ENCODE results near the gene TSSC4.

TSSC4 gene

DNA sequence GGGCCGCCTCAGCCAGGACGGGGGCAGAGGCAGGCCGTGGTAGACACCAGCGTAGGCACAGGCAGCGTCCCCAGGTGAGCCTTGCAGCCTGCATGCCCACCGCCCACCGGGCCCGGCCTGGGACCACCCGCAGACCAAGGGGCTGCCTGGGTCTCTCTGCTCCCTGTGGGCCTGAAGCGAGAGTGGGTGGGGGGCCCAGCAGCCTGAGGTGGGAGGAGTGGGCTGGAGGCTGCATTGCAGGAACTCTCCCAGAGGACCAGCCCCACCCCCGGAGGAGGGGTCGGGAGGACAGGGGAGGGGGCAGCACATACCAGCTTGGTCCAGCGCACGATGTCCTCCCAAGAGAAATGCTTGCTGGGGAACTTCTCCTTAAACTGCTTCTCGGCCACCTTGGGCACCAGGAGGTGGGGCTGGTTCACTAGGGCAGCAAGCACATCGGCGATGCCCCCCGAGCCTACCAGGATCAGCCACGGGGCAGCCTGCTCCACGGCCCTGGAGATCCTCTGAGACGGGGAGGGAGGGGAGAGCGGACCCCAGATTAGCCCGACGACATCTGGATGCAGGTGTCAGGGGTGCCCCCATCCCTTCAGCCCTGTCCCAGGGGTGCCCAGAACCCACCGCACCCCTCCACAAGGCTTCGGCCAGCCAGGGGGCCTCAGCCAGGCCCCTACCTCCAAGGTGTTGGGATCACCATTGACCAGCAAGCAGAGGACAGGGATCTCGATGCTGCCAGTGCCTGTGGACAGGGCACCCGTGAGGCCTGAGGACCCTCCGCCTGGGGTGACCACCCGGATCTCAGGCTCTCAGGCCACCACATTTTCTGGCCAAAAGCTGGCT is 17.5 kb downstream of the TSSC4 start:
- DNase-seq (ENCODE audit: low read depth, low spot score), result no peak

DNA sequence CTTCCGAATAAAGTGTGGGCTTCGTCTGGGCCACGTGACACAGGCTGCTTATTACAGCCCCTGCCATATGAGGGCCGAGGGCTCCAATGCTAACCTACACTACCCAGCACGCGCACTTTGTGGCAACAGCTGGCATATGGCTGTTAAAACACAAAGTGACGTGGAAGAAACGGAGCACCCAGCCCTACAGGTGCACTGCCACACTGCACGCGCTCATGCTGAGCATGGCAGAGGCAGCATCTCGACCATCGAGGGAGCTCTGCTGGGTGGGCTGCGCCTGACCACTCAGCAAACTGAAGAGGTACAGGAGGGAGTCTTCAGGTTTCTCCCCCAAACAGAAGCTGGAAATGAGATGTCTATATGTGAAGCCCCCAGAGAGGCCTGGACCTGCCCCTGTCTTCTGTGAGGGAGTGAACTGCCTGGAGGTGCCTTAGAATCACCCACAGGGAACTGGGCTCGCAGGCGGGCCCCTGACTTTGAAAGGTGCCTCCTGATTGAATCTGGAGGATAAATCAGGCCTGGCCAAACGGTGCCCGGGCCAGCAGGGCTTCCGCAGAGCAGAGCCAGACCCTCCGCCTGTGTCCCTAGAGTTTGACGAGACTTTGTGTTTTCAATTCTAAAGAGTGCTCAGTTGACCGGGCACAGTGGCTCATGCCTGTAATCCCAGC is 18.3 kb downstream of the TSSC4 start:
- no peak for DNase-seq (ENCODE audit: low read depth, low spot score)

DNA sequence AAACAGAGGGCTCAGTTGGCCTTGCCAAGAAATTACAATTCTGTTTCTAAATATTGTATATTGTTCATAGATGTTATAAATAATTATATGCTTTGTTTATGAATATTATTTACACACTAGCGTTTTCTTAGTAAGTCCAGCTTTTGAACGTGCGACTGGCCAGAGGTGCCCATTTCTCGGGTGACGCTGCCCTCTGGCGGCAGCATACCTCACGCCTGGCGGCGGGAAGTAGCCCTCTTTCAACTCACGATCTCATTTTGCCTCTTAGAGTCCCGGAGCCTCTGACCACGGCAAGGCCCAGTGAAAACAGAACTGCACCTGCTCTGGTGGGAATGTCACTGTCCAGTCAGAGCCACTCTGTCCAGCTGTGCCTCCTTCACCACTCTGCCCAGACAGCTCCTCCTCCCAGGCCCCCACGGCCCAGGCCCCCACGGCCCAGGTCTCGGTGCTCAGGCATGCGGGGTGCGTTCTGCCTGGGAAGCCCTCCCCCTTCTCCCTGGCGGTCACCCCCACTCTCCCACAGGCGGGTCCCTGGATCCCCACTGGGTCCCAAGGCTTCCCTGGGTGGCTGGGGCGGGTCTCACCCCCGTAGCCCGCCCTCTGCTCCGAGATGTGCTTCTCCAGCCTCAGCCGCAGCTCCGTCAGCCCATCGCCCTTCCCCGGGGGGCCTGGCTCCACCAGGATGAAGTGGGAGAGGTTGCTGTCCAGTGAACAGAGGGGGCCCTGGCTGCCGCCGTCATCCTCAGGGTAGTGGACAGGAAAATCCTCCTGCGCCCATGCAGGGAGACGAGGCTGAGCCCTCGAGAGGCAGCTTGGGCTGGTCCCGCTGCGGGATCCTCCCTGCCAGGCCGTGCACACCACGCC is 19.3 kb downstream of the TSSC4 start:
- peak; percentile 85 for DNase-seq (ENCODE audit: low read depth, low spot score)

DNA sequence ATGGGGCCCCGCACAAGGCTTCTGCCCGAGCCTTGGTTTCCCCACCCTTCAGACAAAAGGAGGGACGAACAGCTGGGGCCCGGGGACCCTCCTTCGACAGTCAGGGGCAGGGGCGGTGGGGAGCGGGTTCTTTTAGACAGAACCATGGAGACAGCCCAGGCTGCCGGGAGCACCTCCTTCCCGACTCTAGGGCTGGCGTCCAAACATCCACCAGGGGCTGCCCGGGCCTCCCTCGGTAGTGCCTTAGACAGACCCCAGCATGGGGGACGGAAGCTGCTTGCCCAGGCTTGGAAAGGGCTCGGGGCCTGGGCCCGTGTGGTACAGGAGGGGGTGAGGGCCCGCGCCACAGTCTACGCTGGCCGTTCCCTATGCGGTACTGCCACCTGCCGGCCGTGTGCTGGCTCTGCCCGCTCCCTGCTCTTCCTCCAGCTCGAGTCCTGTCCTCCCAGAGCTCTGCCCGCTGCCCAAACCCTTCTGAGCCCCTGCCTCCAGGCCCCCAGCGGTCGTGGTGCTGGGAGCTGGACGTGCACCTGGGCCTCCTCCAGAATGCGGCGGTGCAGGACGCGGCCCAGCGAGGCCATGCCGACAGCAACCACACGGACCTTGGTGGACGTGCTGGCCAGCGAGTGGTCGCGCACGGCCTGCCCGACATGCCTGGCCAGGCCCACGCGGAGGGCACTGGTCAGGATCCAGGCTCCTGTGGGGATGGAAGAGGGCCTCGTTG is 20.1 kb downstream of the TSSC4 start:
- peak; percentile 91 for DNase-seq (ENCODE audit: low read depth, low spot score)

DNA sequence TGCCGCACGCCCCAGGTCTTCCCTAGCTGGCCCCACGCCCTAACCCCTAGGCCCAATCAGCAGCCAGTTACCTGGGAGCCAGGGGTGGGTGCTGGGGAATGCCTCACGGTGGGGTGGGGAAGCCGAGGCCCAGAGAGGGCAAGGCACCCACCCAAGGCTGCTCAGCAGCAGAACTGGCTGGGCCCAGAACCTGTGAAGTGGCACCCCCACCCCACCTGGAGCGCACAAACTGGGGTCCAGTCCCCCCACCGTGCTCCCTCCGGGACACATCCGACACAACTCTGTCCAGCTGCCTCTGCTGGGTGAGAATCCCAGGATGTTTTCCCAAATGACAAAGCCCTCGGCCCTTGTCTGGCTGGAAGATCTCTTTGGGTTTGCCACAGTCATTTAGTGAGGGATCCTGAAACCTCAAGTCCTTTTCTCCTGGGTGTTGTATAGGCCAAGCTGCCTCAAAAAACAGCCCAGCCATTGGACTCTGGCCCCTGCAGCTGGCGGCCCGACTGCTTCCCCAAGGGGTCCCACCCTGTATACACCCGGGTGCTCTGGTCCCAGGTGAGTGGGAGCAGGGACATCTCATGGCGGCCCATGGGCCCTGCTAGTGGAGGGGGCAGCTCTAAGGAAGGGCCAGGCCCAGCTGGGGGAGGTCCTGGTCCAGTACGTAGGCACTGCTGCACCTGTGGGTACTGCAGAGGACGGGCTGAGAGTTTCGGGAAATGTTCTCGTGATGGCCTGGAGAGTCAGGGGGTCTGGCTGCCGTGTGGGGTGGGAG is 20.9 kb downstream of the TSSC4 start:
- DNase-seq (ENCODE audit: low read depth, low spot score), result no peak

DNA sequence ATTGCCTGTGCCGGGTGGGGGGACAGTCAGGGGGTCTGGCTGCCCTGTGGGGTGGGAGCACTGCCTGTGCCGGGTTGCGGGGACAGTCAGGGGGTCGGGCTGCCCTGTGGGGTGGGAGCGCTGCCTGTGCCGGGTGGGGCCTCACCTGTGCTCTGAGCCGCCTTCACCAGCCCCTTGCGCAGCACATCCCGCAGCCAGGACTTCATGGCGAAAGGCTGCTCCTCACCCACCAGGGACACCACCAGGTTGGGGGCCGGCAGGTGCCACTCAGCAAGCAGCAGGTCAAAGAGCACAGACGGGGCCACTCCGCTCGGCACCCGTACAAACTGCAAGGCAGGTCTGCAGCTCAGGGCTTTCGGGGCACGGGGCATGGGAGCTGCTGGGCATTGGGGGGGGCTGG is 21.4 kb downstream of the TSSC4 start:
- no peak for DNase-seq (ENCODE audit: low read depth, low spot score)

DNA sequence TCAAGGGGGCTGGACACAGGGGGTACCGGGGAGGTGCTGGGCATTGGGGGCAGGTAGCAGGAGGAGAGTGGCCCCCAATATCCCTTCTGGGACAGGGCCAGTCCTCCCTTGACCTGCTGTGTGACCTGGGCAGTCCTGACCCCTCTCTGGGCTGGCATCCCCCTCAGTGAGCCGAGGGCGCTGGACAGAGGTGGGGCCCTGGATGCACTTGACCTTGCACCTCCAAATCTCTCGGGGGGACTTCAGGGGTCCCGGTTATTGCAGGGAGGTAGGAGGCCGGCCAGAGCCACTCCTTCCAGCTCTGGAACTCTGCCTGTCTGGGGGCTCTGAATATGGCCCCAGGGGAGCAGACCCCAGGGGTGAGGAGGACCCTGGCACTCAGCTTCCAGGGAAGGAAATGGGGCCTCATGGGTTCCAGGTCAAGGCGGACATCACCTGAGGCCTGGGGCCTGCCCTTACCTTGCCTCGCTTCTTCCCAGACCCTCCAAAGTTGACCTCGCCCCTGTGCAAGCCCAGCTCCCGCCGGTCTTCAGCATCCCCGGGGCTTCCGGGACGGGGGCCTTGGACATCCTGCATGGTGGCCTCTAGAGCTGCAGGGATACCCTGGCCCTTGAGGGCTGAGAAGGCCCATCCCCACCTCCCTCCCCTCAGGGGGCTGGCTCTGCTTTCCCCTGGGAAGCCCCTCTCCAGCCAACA is 22.1 kb downstream of the TSSC4 start:
- no peak for DNase-seq (ENCODE audit: low read depth, low spot score)

DNA sequence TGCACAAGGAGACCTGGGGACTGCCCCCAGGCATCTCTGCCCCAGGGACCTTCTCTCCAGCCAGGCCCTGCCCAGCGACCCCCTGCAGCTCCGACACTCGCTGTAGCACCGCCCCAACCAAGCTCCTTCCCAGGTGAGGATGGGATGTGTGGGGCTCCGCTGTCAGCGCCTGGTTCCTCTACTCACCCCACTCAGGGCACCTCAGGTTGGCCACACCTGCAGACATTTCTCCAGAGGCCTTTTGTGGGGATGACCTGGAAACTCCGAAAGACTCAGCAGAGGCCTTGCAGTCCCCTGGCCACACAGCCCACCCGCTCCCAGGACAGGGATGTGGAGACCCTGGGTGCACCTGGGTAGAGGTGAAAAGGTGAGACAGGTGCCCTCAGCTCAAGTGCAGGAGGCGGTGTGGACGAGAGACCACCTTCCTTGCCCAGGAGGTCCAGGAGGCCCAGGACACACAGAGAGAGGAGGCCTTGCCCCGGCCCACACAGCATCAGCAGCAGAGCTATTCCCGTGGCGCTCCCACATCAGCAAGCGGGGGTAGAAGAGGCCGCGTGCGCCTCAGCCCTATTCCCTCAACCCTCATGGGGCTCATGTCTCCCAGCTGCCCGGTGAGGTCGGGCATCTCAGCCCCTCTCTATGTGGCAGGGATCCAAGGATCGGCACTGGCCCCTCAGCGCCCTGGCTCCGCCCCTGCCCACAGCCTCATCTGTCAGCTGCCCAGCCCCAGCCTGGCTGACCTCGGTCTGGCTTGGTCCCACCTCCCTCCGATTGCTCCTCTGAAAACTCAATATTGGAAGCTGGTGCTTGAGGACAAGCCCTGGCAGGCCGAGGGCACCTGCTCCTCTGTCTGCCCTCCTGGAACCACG is 22.8 kb downstream of the TSSC4 start:
- DNase-seq (ENCODE audit: low read depth, low spot score), result no peak

DNA sequence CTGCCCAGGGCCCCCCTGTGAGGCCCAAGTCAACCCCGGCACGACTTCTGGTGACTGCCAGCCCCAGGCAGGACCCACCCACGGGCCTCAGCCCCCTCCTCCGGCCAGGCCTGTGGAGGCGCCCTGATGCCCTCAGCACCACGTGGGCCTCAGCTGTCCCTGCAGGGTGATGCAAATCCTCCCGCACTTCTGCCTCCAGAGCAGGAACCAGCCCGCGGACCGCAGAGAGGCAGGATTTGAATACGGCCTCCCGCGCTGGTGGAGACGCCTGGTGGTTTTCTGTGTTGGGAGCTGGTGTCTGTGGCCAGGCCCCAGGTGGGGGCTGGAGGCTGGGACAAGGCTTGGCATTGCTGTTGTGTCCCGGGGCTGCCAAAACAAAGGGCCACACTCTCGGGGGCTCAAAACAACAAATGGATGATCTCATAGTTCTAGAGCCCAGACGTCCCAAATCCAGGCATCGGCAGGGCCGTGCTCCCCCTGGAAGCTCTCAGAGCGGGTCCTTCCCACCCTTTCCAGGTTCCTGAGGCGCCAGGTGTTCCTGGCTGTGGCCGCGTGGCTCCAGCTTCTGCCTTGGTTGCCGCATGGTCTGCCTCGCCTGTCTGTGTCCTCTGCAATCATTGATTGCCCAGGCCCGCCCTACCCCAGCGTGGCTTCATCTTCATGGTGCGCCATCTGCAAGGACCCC is 24.4 kb downstream of the TSSC4 start:
- no peak for DNase-seq (ENCODE audit: low read depth, low spot score)

DNA sequence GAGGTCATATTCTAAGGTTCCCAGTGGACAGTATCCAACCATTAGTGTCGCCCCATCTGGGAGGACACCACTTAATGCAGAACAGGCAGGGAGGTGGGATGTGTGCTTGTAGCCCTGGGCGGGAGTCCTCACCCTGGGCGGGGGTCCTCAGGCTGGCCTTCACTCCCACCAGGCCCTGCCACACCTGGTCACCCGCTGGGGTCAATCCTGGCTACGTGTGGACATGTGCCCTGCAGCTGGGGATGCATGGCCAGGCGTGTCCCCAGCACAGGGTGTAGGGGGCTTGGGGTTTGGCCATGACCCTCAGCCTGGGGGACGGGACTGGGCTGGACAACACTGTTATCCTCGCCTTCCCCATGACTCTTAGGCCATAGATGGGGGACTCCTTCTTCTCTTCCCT is 25.0 kb downstream of the TSSC4 start:
- DNase-seq (ENCODE audit: low read depth, low spot score), result no peak

DNA sequence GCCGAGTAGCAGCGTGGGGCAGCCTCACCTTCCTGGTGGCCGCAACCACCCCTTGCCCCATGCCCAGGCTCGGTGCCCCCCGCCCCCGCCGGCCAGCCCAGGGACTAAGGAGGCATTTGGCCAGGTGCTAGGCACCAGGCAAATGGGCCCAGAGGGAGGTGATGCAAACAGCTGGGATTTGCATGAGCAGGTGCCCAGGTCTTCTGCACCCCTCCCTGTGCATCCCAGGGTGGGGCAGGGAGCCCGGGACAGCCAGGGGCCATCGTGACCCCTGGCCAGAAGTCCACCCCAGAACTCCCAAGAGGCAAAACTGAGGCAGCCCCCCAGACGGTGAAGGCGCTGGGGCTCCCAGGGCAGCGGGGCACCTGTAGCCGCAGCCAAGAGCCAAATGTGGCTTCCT is 25.7 kb downstream of the TSSC4 start:
- no peak for DNase-seq (ENCODE audit: low read depth, low spot score)

DNA sequence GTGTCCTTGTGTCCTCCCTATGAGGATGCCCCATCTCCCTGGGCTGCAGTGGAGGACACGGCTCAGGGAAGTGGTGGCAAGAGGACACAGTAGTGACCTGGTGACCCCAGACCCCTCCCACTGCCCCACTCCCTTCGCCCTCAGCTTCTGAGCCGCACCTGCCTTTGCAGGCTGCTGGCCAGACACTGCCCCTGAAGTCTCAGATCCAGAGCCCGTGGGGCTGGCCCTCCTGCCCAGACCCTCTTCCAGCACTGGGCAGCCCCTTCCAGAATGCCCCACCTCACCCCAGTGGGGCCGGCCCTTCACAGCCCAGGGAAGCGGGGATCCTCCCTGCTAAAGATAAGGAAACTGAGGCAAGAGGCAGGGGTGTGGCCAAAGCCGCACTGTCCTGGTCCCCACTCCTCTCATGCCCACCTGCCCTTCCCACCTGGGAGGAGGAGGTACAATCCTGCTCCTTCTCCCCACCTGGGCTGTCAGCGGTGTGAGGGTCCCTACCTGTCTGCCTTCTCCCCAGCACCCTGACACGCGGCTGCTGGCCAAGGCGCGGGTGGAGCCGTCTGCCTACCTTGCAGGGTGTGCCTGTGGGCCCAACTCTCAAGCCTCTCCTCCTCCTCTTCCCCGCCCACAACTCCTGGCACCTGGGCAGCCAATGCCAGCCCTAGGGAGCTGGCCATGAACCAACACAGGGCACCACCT is 26.4 kb downstream of the TSSC4 start:
- DNase-seq (ENCODE audit: low read depth, low spot score), result no peak

DNA sequence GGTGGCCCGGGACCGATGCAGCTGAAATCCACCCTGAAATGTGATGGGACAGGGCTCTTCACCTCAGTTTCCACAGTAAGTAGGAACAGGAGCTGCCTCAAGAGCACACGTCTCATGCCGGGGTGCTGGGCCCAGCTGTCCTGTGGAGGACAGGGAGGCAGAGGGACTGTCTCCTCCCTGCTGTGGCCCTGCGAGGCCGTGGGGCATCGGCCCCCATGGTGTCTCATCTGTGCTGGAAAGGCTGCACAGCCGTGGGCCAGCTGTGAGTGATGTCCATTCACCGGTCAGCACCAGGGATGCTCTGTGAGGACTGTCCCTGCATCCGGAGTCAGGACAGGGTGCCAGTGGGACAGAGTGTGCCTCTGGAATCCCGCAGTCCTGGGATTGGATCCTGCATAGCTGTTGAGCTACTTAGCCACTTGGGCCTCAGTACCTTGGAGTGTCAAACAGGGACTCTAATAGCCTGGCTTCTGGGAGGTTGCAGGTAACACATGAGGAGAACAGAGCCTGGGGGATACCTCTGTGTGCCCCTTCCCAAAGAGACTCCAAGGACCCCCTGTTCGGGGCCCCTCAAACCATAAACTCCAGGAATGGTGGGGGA is 27.3 kb downstream of the TSSC4 start:
- no peak for DNase-seq (ENCODE audit: low read depth, low spot score)

DNA sequence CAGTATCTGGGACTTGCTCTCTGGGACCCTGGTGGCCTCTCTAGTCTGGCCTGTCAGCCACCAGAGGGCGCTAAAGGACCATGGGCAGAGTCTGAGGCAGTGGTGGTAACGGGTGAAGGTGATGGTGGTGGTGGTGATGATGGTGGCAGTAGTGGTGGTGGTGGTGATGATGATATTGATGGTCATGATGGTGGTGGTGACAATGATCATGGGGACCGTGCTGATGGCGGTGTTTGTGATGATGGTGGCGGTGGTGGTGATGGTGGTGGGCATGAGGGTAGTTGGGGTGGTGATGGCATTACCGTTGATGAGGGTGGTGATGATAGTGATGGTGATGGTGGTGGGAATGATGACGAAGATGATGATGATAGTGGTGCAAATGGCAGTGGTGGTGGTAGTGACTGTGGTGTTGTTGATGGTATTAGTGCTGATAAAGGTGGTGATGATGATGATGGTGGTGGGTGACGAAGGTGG is 27.8 kb downstream of the TSSC4 start:
- peak; percentile 78 for DNase-seq (ENCODE audit: low read depth, low spot score)

DNA sequence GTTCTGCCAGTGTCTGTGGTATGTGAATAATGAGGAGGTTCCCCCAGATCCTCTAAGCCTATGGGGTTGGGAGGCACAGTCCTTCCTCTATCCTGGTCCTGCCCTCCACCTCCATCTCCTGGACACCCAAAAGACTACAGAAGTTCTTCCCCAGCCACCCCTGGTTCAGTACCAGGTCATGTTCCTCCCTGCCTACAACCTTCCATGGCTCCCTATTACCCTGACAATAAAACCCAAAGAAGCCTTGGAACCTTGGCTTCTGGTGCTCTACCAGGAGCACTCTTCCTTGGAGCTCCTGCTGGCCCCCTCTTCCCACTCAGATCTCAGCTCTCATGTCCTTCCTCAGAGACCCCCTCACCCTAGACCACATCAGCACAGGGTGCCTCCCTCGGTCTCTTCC is 30.8 kb downstream of the TSSC4 start:
- no peak for DNase-seq (ENCODE audit: low read depth, low spot score)

DNA sequence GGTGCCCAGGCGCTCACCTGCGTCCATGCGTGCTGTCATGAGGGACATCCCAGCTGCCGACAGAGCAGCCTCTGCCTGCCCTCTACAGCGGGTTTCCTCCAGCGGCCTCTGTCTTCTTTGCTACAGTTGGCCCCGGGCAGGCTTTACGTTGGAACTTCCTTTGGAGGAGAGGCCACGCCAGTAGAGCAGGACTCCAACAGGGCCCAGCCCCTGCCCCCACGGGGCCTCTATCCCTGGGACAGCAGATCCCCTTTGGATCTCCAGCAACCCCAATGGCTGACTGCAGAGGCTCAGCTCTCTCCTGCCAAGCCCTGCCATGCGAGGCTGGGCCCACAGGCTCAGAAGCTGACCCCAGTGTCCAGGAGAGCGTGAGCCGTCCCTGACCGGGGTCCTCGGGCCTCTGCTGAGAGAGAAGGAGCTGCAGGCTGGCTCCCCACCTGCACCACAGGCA is 31.6 kb downstream of the TSSC4 start:
- DNase-seq (ENCODE audit: low read depth, low spot score), result no peak

DNA sequence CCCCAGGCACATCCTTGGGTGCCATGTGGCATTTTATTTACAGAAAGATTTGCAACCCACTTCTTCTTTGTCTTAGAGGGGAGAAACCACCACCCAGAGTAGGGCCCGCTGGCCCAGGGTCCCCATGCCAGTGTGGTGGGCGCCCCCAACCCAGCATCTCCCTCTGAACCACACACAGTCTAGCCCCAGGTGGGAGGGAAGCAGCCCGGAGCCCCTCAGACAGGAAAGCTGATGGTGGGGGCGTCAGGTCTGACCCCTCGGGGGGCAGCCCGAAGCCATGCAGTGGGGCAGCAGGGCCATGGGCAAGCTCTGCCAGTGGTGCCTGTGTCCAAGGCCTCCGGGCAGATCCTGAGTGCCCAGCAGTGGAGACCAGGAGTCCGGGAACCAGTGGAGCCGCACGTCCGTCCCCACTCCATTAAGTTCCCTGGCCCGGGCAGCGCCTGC is 32.1 kb downstream of the TSSC4 start:
- DNase-seq (ENCODE audit: low read depth, low spot score), result no peak
